Cardiac fibroblast (primary cell): ENCODE results near the gene TM9SF3.

Experiments
- DNase-seq, 2 donors: peaks; one replicate each; pipeline versions ENCODE4 v3.0.0 to v3.0.0-alpha.2; 2010; ENCODE audit warnings: low read depth in 2 of 2
- H3K4me3 ChIP-seq, 2 donors: replicated peaks in 1 of 2; 1 replicate in 1 of 2; 2 replicates in 1 of 2; pipeline ENCODE4 v1.5.1; 2011; ENCODE audit warnings: low read depth in 2 of 2, low read length in 2 of 2, mild to moderate bottlenecking in 2 of 2, moderate library complexity in 1 of 2
- TF ChIP-seq, protein P1 (sequence below): IDR thresholded peaks from one replicate; pipeline ENCODE4 v1.5.1; 2011; ENCODE audit warnings: low read depth, mild to moderate bottlenecking, low read length, inconsistent platforms

Gene TM9SF3

DNA sequence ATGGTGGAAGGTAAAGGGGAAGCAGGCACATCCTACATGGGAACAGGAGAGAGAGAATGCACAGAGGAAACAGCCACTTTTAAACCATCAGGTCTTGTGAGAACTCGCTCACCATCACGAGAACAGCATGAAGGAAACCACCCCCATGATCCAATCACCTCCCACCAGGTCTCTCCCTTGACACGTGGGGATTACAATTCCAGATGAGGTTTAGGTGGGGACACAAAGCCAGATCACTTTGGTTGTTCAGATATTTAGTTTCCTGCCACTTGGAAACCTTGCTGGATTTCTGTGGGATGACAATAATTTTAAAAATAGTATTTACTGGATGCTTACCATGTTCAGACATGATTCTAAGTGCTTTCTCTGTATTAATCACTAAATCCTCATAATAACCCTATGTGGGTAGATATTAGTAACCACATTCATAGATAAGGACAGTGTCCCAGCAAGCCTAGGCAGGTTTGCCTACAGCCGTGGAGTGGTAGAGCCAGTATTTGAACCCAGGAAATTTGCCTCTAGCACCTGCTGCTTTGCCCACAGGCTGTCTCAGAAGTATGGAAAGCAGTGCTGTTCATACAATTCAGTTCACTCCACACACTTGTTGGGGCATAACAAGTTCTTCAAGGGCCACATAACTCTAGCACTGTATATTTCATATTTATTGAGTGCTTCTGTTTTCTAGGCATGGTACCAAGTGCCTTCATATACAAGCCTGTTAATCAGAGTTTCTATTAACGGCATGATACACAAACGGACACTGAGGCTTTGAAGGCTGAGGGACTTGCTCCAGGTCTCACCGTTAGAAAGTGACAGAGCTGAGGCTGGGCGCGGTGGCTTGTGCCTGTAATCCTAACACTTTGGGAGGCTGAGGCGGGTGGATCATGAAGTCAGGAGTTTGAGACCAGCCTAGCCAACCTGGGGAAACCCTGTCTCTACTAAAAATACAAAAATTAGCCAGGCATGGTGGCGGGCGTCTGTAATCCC is 81.4 kb downstream of the TM9SF3 start:
- no peak overlapping the region for H3K4me3 ChIP-seq
- TF ChIP-seq, protein P1, sequence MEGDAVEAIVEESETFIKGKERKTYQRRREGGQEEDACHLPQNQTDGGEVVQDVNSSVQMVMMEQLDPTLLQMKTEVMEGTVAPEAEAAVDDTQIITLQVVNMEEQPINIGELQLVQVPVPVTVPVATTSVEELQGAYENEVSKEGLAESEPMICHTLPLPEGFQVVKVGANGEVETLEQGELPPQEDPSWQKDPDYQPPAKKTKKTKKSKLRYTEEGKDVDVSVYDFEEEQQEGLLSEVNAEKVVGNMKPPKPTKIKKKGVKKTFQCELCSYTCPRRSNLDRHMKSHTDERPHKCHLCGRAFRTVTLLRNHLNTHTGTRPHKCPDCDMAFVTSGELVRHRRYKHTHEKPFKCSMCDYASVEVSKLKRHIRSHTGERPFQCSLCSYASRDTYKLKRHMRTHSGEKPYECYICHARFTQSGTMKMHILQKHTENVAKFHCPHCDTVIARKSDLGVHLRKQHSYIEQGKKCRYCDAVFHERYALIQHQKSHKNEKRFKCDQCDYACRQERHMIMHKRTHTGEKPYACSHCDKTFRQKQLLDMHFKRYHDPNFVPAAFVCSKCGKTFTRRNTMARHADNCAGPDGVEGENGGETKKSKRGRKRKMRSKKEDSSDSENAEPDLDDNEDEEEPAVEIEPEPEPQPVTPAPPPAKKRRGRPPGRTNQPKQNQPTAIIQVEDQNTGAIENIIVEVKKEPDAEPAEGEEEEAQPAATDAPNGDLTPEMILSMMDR, result no peak
- no peak for DNase-seq

DNA sequence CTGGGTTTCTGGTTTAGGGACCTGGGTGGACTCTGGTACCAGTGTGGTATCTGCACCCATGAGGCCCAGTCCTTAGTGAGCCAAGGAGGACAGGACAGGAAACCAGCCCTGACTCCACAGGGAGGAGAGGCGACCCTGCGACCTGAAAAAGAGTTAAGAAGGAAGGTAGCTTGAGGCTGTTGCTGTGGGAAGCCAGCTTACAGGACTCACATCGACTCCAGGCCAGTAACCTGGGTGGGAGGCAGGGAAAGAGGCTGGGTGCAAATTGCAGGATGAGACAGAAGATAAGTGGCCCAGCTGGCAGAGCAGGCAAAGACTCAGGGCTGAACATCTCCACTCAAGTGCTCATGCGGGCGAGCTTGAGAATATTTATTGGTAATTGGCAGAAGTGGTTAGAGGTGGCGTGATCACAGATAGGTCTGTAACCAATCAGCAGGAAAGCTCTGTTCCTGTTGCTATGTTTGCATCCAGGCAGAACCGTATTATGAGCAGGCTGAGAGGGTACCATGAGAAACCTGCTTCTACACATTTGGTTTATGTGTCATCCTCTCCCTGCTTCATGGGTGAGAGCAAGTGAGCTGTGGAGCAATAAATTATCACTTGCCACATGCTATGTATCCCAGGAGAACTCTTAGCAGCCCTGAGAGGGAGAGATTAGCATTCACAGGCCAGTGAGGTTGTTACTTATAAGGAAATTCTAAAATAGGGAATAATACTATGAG is 84.1 kb downstream of the TM9SF3 start:
- TF ChIP-seq, protein P1, result no peak
- no peak overlapping the region for H3K4me3 ChIP-seq
- no peak for DNase-seq

DNA sequence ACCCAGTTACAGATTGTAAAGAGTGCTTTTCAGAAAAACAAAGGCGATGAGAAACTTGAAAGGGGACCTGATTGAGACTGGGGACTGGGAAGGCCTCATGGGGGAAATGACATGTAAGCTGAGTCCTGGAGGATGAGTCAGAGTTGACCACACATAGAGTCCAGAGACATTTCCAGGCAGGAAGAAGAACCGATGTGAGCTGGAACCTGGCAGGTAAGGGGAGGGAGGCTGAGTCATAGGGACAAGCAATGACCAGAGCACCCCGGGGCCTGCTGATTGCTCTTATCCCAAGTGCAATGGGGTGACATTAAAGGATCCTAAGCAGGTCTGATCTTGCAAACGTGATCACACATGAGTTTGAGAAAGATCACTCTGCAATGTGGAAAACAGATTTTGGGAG is 84.8 kb downstream of the TM9SF3 start:
- TF ChIP-seq, protein P1, result no peak
- no peak for DNase-seq
- H3K4me3 ChIP-seq, result no peak overlapping the region

DNA sequence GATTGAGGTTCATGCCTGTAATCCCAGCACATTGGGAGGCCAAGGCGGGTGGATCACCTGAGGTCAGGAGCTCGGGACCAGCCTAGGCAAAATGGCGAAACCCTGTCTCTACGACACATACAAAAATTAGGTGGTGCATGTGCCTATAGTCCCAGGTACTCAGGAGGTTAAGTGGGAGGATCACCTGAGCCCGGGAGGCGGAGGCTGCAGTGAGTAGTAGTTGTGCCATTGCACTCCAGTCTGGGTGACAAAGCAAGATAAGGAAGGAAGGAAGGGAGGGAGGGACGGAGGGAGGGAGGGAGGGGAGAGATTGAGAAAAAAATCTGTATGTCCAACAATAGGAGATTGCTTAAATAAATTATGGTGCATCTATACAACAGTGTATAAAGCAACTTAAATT is 86.3 kb downstream of the TM9SF3 start:
- no peak for DNase-seq
- H3K4me3 ChIP-seq, result no peak overlapping the region
- TF ChIP-seq, protein P1, result no peak

GRCh38 chr10:96500050-96500449 is 86.8 kb downstream of the TM9SF3 start:
- TF ChIP-seq, protein P1, result no peak
- H3K4me3 ChIP-seq, result no peak overlapping the region
- no peak for DNase-seq

GRCh38 chr10:96497391-96497790 is 89.4 kb downstream of the TM9SF3 start:
- no peak for DNase-seq
- H3K4me3 ChIP-seq, result no peak overlapping the region
- TF ChIP-seq, protein P1, result no peak
